Spleen (tissue), 7 donors: ENCODE data around the gene VTI1B.

Source experiments
- POLR2A ChIP-seq, 3 donors: fragments of 450-650 bp; IDR thresholded peaks; one replicate each; pipeline ENCODE4 v1.5.1; 2017; ENCODE audit warnings: antibody characterized with exemption in 3 of 3, mild to moderate bottlenecking in 1 of 3
- TF ChIP-seq, protein P1 (sequence below), 11 experiments: fragments of 200-600 bp in 7 of 11; fragments of 450-650 bp in 4 of 11; sonication (generic) in 4 of 11; IDR thresholded peaks in 8 of 11; conservative IDR thresholded peaks in 3 of 11; 1 replicate in 7 of 11; 2 replicates in 4 of 11; pipeline versions ENCODE4 v1.4.0 to v1.8.0; 2016 to 2021; ENCODE audit warnings: antibody characterized with exemption in 11 of 11, inconsistent platforms in 4 of 11, mild to moderate bottlenecking in 1 of 11
- donor health status: DM: no; HTN: no; CAD: no; lungs with moderate emphysema.
- donor health status: DM: no; HTN: no; CAD: no.
- donor health status: DM: no; HTN: no; CAD: no.

DNA sequence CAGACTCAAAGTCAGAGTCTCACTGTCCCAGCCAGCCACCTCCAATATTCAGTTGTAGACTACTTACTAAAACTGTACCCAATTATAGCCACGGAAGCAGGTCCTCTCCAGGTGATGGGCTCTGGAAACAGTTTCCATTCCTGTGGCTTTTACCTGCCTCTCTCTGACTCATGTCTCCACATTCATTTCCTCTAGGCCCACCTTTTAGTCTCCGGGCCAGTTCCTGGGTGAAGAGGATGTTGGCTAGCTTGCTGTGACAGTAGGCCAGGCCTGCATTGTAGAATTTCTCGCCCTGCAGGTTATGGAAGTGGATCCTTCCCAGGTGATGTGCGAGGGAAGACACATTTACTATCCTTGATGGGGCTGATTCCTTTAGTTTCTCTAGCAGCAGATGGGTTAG is 15.6 kb upstream of the VTI1B start:
- TF ChIP-seq, protein P1, sequence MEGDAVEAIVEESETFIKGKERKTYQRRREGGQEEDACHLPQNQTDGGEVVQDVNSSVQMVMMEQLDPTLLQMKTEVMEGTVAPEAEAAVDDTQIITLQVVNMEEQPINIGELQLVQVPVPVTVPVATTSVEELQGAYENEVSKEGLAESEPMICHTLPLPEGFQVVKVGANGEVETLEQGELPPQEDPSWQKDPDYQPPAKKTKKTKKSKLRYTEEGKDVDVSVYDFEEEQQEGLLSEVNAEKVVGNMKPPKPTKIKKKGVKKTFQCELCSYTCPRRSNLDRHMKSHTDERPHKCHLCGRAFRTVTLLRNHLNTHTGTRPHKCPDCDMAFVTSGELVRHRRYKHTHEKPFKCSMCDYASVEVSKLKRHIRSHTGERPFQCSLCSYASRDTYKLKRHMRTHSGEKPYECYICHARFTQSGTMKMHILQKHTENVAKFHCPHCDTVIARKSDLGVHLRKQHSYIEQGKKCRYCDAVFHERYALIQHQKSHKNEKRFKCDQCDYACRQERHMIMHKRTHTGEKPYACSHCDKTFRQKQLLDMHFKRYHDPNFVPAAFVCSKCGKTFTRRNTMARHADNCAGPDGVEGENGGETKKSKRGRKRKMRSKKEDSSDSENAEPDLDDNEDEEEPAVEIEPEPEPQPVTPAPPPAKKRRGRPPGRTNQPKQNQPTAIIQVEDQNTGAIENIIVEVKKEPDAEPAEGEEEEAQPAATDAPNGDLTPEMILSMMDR (IDR thresholded peaks at IDR 0.05 in 8 of 11, conservative IDR thresholded peaks at IDR 0.05 in 3 of 11) = no peak
- TF ChIP-seq POLR2A (IDR thresholded peaks at IDR 0.05) = no peak
